Mononuclear cell (primary cell): ENCODE measurements around the gene ARL5B. TPM values are rescaled to one million over a fixed set of nuclear protein-coding genes. Genes with fewer than 3 reads are reported as not detected.
"Not testable (repeated sequence)": the region's sequence is repeated elsewhere in the genome, so short reads cannot be mapped to it uniquely, and the experiment has no call there.

Source experiments
- H3K27me3 ChIP-seq: 2 replicates; pipeline ENCODE4 v1.6.0; 2011; ENCODE audit warnings: low read length, control low read depth; ENCODE audit not compliant: insufficient read depth
- H3K4me1 ChIP-seq: 2 replicates; pipeline ENCODE4 v1.5.1; 2011; ENCODE audit warnings: mild to moderate bottlenecking, low read length, control low read depth; ENCODE audit not compliant: insufficient read depth
- H3K4me3 ChIP-seq: 2 replicates; pipeline ENCODE4 v1.5.1; 2011; ENCODE audit warnings: mild to moderate bottlenecking, low read length, moderate library complexity
- H3K9me3 ChIP-seq: 2 replicates; pipeline ENCODE4 v1.5.1; 2011; ENCODE audit warnings: low read depth, mild to moderate bottlenecking, control low read depth, low read length
- total RNA-seq: library from RNA; depleted of rRNA; stranded (reverse); fragments of >200 nt; gene quantifications from one replicate; pipeline ENCODE4 v1.2.3, GENCODE V29; 2012

Gene ARL5B
- 59.0 TPM for total RNA-seq

DNA sequence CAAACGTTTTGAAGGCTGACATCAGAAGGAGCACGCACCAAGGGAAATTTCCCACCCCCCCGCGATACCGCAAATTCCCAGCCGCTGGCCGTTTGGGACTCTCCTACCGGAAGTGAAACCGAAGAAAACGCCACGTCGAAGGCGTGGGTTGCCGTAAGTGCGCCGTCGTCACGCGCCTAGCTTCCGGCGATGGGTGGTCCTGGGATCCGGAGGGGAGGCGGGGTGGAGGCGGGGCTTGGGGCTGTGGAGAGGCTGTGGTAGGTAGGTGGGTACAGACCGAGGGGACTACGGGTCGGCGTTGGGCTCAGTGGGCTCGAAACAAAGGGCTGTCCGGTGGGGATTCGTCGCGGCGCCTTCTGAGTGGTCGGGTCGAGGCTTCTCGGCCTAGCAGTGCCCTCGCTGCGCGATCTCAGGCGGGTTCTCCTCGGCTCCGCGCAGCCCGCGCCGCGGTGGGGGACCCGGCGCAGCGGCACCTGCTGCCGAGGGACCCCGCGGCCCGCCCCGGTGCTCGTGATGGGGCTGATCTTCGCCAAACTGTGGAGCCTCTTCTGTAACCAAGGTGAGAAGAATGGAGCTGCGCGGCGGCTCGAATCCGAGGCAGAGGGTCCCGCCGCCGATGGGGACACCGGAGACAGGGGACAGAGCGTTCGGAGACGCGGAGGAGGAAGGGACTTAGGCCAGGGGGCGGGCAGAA lies at the start of gene ARL5B:
TSS of gene ARL5B (plus strand) at position 307 of the 694 bp plus-strand sequence. CDS start at position 514, 207 bp downstream.
- Histone ChIP-seq H3K9me3 (no peaks in the 10 kb centered on the region), H3K4me3 (peak within 1 kb of the TSS; percentile 81), H3K4me1 (peaks cover 29% of the 10 kb centered on the region), H3K27me3 (no peaks in the 10 kb centered on the region)

DNA sequence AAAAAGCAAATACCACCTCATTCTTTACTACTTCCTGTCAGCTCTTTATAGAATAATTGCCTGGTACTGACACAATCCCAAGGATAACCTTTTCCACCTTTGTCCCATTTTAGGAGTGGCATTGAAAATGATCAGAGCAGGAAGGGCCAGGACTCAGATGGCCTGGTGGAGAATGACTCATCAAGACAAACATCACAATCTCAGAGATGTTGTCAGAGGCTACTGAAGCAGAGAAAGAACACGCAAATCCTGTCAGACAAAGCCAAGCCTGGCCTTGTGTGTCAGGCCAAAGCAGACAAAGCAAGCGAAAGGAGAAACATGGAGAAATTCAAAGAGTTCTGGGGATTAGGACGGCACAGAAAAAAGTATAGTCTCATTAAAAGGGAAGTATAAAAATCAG lies 48.7 kb upstream of the ARL5B start:
- H3K4me3 ChIP-seq: no peak overlapping the region
- H3K4me1 ChIP-seq: no peaks in the 10 kb centered on the region
- H3K9me3 ChIP-seq: no peaks in the 10 kb centered on the region
- no peaks in the 10 kb centered on the region for H3K27me3 ChIP-seq

DNA sequence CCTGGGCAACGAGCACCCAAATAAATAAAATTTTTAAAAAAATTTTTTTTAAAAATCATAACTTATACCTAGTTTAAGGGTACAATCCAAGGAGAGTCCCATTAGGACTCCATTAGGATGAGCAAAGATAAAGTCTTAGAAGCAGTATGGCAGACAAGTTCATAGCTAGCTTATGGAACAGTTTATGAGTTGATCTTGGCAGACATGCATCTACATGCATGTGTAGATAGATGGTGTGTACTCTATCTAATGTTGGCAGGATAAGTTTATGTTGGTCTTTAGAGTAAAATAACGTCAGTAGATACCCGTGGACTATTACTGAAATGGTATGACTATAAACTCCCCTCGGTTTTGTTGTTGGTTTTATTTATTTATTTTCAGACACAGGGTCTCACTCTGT lies 48.1 kb upstream of the ARL5B start:
- Histone ChIP-seq H3K4me3 (no peak overlapping the region), H3K4me1 (no peaks in the 10 kb centered on the region), H3K9me3 (no peaks in the 10 kb centered on the region), H3K27me3 (no peaks in the 10 kb centered on the region)

DNA sequence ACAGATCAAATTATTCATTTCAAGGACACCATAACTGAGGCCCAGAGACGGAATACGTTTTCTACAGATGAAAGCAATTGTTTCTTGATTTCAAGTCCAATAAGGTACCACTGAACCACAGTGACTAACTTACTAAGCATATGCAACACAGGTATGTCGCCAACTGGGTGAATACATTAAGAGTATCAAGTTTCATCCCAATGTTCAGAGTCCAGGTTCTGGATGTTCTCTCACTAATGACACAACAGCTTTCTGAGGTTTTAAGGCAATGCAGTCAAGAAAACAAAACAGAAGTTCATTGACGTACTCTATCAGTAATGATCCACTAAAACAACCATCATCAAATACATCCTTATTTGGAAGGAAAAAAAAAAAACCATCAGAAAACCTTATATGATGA lies 43.6 kb upstream of the ARL5B start:
- Histone ChIP-seq H3K27me3 (no peaks in the 10 kb centered on the region), H3K4me1 (no peaks in the 10 kb centered on the region), H3K4me3 (no peak overlapping the region), H3K9me3 (no peaks in the 10 kb centered on the region)

GRCh38 chr10:18616337-18616736 lies 42.9 kb upstream of the ARL5B start:
- Histone ChIP-seq H3K4me1 (no peaks in the 10 kb centered on the region), H3K27me3 (no peaks in the 10 kb centered on the region), H3K4me3 (no peak overlapping the region), H3K9me3 (no peaks in the 10 kb centered on the region)

DNA sequence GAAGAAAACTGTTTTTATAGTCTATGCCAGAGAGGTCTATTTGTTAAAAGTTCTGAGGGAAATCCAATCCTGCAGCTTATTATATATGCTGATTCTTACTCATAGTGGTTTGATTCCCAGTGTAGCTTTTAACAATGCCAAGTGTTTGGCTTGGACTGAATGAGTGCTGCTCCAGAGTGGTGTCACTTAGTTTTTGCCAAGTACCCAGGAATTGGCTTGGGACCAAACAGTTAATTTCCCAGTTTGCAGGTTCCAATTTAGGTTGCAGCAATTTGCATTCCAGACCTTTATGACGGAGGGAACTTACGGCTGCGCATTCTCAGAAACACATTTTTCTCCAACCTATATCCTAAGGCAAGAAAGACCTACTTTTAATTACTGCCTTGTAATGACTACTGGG lies 40.2 kb upstream of the ARL5B start:
- no peaks in the 10 kb centered on the region for H3K4me1 ChIP-seq
- no peaks in the 10 kb centered on the region for H3K27me3 ChIP-seq
- H3K9me3 ChIP-seq: no peaks in the 10 kb centered on the region
- no peak overlapping the region for H3K4me3 ChIP-seq

- H3K27me3 ChIP-seq: no peaks in the 10 kb centered on the region
- no peak overlapping the region for H3K4me3 ChIP-seq
- no peaks in the 10 kb centered on the region for H3K9me3 ChIP-seq
- no peaks in the 10 kb centered on the region for H3K4me1 ChIP-seq
These were observed 38.4 kb upstream of the ARL5B start for GRCh38 chr10:18620856-18621255.

- not testable (repeated sequence) for H3K4me1 ChIP-seq, H3K9me3 ChIP-seq, H3K27me3 ChIP-seq, H3K4me3 ChIP-seq
These were observed 35.6 kb upstream of the ARL5B start for GRCh38 chr10:18623671-18624070.

- no peaks in the 10 kb centered on the region for H3K27me3 ChIP-seq
- H3K4me3 ChIP-seq: no peak overlapping the region
- no peaks in the 10 kb centered on the region for H3K4me1 ChIP-seq
- H3K9me3 ChIP-seq: no peaks in the 10 kb centered on the region
These were observed 33.3 kb upstream of the ARL5B start for GRCh38 chr10:18625886-18626285.

- not testable (repeated sequence) for H3K27me3 ChIP-seq, H3K9me3 ChIP-seq, H3K4me1 ChIP-seq
- peak overlapping the region; percentile 40 for H3K4me3 ChIP-seq
These were observed 31.7 kb upstream of the ARL5B start for GRCh38 chr10:18627452-18628018.

- H3K27me3 ChIP-seq, H3K4me1 ChIP-seq, H3K4me3 ChIP-seq, H3K9me3 ChIP-seq: not testable (repeated sequence)
These were observed 26.7 kb upstream of the ARL5B start for GRCh38 chr10:18632500-18632899.

DNA sequence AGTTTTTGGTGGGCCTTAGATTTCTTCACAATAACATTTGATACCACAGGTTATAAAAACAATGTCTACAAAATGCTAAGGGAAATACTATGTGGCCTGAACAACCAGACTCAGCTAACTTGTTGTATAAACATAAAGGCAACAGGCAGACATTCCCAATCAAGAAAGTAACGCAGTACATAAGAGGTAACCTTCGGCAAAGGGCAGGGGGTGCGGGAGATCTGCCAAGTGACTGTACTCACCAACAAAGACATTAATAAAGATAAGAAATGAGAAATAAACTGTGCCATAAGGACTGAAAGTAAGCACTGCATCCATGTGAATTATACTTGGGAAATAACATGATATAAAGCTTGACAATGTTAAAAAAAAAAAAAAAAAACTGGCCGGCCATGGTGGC lies 23.2 kb upstream of the ARL5B start:
- Histone ChIP-seq H3K4me3 (no peak overlapping the region), H3K4me1 (no peaks in the 10 kb centered on the region), H3K27me3 (no peaks in the 10 kb centered on the region), H3K9me3 (no peaks in the 10 kb centered on the region)

DNA sequence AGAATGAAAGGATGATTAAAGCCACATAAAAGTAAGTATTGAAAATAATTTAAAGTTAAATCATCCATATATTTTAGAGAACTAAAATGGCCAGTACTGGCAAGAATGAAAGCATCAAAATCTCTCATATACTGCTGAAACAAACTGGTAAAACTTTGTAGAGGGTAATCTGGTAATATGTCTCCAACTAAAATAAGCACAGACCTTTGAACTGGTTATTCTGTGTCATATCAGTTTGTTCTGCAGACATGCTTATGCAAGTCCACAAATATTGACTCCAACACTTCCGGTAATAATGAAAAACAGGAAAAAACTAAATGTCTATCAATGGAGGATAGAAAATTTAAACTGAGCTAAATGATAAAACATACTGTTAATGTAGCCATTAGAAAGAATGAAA lies 21.8 kb upstream of the ARL5B start:
- H3K9me3 ChIP-seq, H3K4me1 ChIP-seq, H3K27me3 ChIP-seq, H3K4me3 ChIP-seq: not testable (repeated sequence)

- not testable (repeated sequence) for H3K4me3 ChIP-seq, H3K27me3 ChIP-seq, H3K9me3 ChIP-seq, H3K4me1 ChIP-seq
These were observed 19.5 kb upstream of the ARL5B start for GRCh38 chr10:18639719-18640118.

GRCh38 chr10:18647151-18647550 lies 12.1 kb upstream of the ARL5B start:
- Histone ChIP-seq H3K9me3 (no peaks in the 10 kb centered on the region), H3K4me1 (peaks cover 11% of the 10 kb centered on the region), H3K27me3 (no peaks in the 10 kb centered on the region), H3K4me3 (no peak overlapping the region)

DNA sequence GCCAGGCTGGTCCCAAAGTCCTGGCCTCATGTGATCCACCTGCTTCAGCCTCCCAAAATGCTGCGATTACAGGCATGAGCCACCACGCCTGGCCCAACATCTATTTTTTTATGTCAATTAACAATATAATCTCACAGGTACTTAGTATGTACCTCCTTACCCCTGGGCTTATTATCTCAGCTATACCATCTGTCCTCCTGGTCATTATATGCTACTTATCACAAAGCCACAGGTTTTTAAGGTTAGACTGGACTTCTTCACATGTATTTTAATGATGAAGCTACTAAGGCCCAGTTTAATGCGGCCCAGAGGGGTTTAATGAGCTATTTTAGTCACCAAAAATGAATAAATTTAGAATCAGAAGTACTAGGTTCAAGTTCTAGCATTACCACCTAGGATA lies 11.3 kb upstream of the ARL5B start:
- peaks cover 11% of the 10 kb centered on the region for H3K4me1 ChIP-seq
- H3K9me3 ChIP-seq: no peaks in the 10 kb centered on the region
- H3K4me3 ChIP-seq: no peak overlapping the region
- no peaks in the 10 kb centered on the region for H3K27me3 ChIP-seq
